ENCODE measurements around the gene TNFSF12. TPM values are rescaled to one million over a fixed set of nuclear protein-coding genes. Genes with fewer than 3 reads are reported as not detected.

The TNFSF12 gene
- total and polyA plus RNA-seq, 11 donors, result 19.6 to 49.5 (median 35.1) TPM

GRCh38 chr17:7577327-7578199 is 28.7 kb downstream of the TNFSF12 start:
- Histone ChIP-seq H3K36me3 (peaks cover 8 to 71% (median 53%) of the 10 kb centered on the region in 9 donors), H3K9me3 (no peaks in the 10 kb centered on the region), H3K27me3 (no peaks in the 10 kb centered on the region), H3K4me1 (peaks cover 12 to 82% (median 41%) of the 10 kb centered on the region in 12 donors), H3K4me3 (peak overlapping the region in 1 of 12 donors; percentile 69), H3K27ac (peak overlapping the region in 1 of 12 donors; percentile 96)
- intact Hi-C loops (cut with DNase I), result loop anchor here in 4 of 10 donors (10.0 kb wide), 4 partner anchors 223 to 343 kb away; partner anchors contain the start of genes CTDNEP1 (in 1 of the 4), DVL2 (in 1 of the 4), ELP5 (in 1 of the 4) and GABARAP (in 1 of the 4)
- TF ChIP-seq CTCF (IDR thresholded peaks at IDR 0.05), result no peak
- TF ChIP-seq POLR2A (IDR thresholded peaks at IDR 0.05), result no peak
- ATAC-seq (no peak), DNase-seq (no peak)
- 76 to 78% (median 77%) methylated on average over 16 to 17 of the region's 17 CpGs for WGBS, 4 donors

GRCh38 chr17:7579001-7579833 is 30.4 kb downstream of the TNFSF12 start, which contains the start of gene CD68:
CD68 (plus strand) TSS chr17:7579638; CDS start chr17:7579678, 40 bp downstream.
- intact Hi-C loops (cut with DNase I), result loop anchor here in 4 of 10 donors (10.0 kb wide), 4 partner anchors 224 to 344 kb away; partner anchors contain the start of genes CTDNEP1 (in 1 of the 4), DVL2 (in 1 of the 4), ELP5 (in 1 of the 4) and GABARAP (in 1 of the 4)
- 27 to 32% (median 30%) methylated on average over 6 to 7 of the region's 7 CpGs for WGBS, 4 donors
- peak; percentile 58 to 85 (median 71) for DNase-seq
- H3K27ac ChIP-seq, result peak within 1 kb of the TSS; percentile 47 to 96 (median 78)
- peaks cover 4 to 66% (median 50%) of the 10 kb centered on the region in 9 donors for H3K36me3 ChIP-seq
- no peaks in the 10 kb centered on the region for H3K9me3 ChIP-seq
- peak within 1 kb of the TSS in 9 of 12 donors; percentile 22 to 69 (median 38) for H3K4me3 ChIP-seq
- H3K27me3 ChIP-seq, result no peaks in the 10 kb centered on the region
- ATAC-seq, result peak in 3 of 4 donors; percentile 52 to 61 (median 54)
- H3K4me1 ChIP-seq, result peaks cover 13 to 86% (median 45%) of the 10 kb centered on the region in 12 donors
- TF ChIP-seq CTCF (IDR thresholded peaks at IDR 0.05), result no peak
- TF ChIP-seq POLR2A (IDR thresholded peaks at IDR 0.05), result peak in 1 of 2 donors; percentile 53

- Histone ChIP-seq H3K36me3 (peaks cover 3 to 58% (median 42%) of the 10 kb centered on the region in 9 donors), H3K27me3 (no peaks in the 10 kb centered on the region), H3K27ac (peak overlapping the region; percentile 47 to 96 (median 78)), H3K4me3 (peak overlapping the region in 9 of 12 donors; percentile 22 to 69 (median 38)), H3K9me3 (no peaks in the 10 kb centered on the region), H3K4me1 (peaks cover 9 to 86% (median 43%) of the 10 kb centered on the region in 12 donors)
- no peak for ATAC-seq
- DNase-seq, result peak in 1 of 5 donors; percentile 30
- no peak for TF ChIP-seq CTCF (IDR thresholded peaks at IDR 0.05)
- TF ChIP-seq POLR2A (IDR thresholded peaks at IDR 0.05), result no peak
- whole genome bisulfite sequencing, 4 donors, result 71 to 82% (median 74%) methylated on average over 12 of the region's 12 CpGs
- intact Hi-C loops (cut with DNase I), result loop anchor here in 7 of 10 donors (5.0 to 10.0 kb wide), 6 partner anchors 107 to 345 kb away; partner anchors contain the start of genes KCTD11 (in 4 of the 7), TMEM95 (in 3 of the 7), CTDNEP1 (in 1 of the 7) and DVL2 (in 1 of the 7)
These were observed 31.2 kb downstream of the TNFSF12 start for GRCh38 chr17:7579834-7580603.

Measured in heart left ventricle (tissue), 16 donors.